ENCODE measurements around the gene PKLR.
A peak's percentile ranks its signal among the peaks of the same experiment; 100 is the strongest.

Gene PKLR

GRCh38 chr1:155266553-155266952 is 34.7 kb downstream of the PKLR start:
- no peak for FAIRE-seq
- DNase-seq (ENCODE audit: insufficient read length, low spot score), result no peak
- TF ChIP-seq POLR2A (IDR thresholded peaks at IDR 0.05; ENCODE audit: low read depth, low read length), result no peak

- FAIRE-seq, result no peak
- no peak for TF ChIP-seq POLR2A (IDR thresholded peaks at IDR 0.05; ENCODE audit: low read depth, low read length)
- DNase-seq (ENCODE audit: insufficient read length, low spot score), result no peak
Measured at GRCh38 chr1:155263067-155263466, 38.2 kb downstream of the PKLR start.

GRCh38 chr1:155261852-155262673 is 39.2 kb downstream of the PKLR start, which contains the start of gene SCAMP3:
Gene SCAMP3, minus strand, starts transcription at chr1:155262360. Its CDS starts 209 bp downstream, at chr1:155262151.
- TF ChIP-seq POLR2A (IDR thresholded peaks at IDR 0.05; ENCODE audit: low read depth, low read length), result peak; percentile 82
- FAIRE-seq, result peak; percentile 68
- peak; percentile 97 for DNase-seq (ENCODE audit: insufficient read length, low spot score)

GRCh38 chr1:155261493-155261851 is 39.8 kb downstream of the PKLR start:
- no peak for FAIRE-seq
- TF ChIP-seq POLR2A (IDR thresholded peaks at IDR 0.05; ENCODE audit: low read depth, low read length), result no peak
- no peak for DNase-seq (ENCODE audit: insufficient read length, low spot score)

GRCh38 chr1:155260276-155260675 is 41.0 kb downstream of the PKLR start:
- no peak for TF ChIP-seq POLR2A (IDR thresholded peaks at IDR 0.05; ENCODE audit: low read depth, low read length)
- no peak for DNase-seq (ENCODE audit: insufficient read length, low spot score)
- FAIRE-seq, result no peak

- no peak for TF ChIP-seq POLR2A (IDR thresholded peaks at IDR 0.05; ENCODE audit: low read depth, low read length)
- no peak for FAIRE-seq
Measured at GRCh38 chr1:155256058-155256852, 45.0 kb downstream of the PKLR start.

GRCh38 chr1:155255243-155256007 is 45.8 kb downstream of the PKLR start, which contains the start of gene ENTREP3:
Gene ENTREP3, minus strand, starts transcription at chr1:155255483. Its CDS starts 606 bp downstream, at chr1:155254877.
- TF ChIP-seq POLR2A (IDR thresholded peaks at IDR 0.05; ENCODE audit: low read depth, low read length), result peak; percentile 80
- FAIRE-seq, result no peak
- DNase-seq (ENCODE audit: insufficient read length, low spot score), result peak; percentile 81

More at GRCh38 chr1:155256058-155256852, 45.0 kb downstream of the PKLR start:
- no peak for DNase-seq (ENCODE audit: insufficient read length, low spot score)

GRCh38 chr1:155254714-155255242 is 46.5 kb downstream of the PKLR start:
- DNase-seq (ENCODE audit: insufficient read length, low spot score) (peak; percentile 42), FAIRE-seq (no peak)
- no peak for TF ChIP-seq POLR2A (IDR thresholded peaks at IDR 0.05; ENCODE audit: low read depth, low read length)

GRCh38 chr1:155254228-155254713 is 47.0 kb downstream of the PKLR start:
- DNase-seq (ENCODE audit: insufficient read length, low spot score), result peak; percentile 40
- FAIRE-seq, result no peak
- no peak; the same call in 1 of the 2 replicates for TF ChIP-seq POLR2A (IDR thresholded peaks at IDR 0.05; ENCODE audit: low read depth, low read length)

- no peak; the same call in 1 of the 2 replicates for TF ChIP-seq POLR2A (IDR thresholded peaks at IDR 0.05; ENCODE audit: low read depth, low read length)
- DNase-seq (ENCODE audit: insufficient read length, low spot score) (no peak), FAIRE-seq (no peak)
Measured at GRCh38 chr1:155253797-155254196, 47.4 kb downstream of the PKLR start.

GRCh38 chr1:155253208-155253607 is 48.0 kb downstream of the PKLR start:
- no peak for TF ChIP-seq POLR2A (IDR thresholded peaks at IDR 0.05; ENCODE audit: low read depth, low read length)
- no peak for FAIRE-seq
- no peak for DNase-seq (ENCODE audit: insufficient read length, low spot score)

GRCh38 chr1:155251566-155251965 is 49.7 kb downstream of the PKLR start:
- DNase-seq (ENCODE audit: insufficient read length, low spot score) (no peak), FAIRE-seq (no peak)
- no peak for TF ChIP-seq POLR2A (IDR thresholded peaks at IDR 0.05; ENCODE audit: low read depth, low read length)
